PC-3 (cell line): Measurements from ENCODE around the gene ZFPM1. TPM values are rescaled to one million over a fixed set of nuclear protein-coding genes. Genes with fewer than 3 reads are reported as not detected.

Experiments used
- ATAC-seq: fragments of 200-7000 bp; cut with Tn5 transposase; 2 replicates; pipeline ENCODE4 v1.9.1; 2020; ENCODE audit warnings: mild to moderate bottlenecking, moderate library complexity
- BruUV-seq: library from RNA; stranded (reverse); fragments of 400-500 nt; replicated peaks from 2 replicates; lab custom pipeline; 2021; lab: Mats Ljungman, UMichigan
- CTCF ChIA-PET: fragments of 300-600 bp; sonication (Branson Sonifier 250); formaldehyde crosslinking; loops from one replicate; lab custom pipeline; 2022; ENCODE audit warnings: antibody characterized with exemption; lab: Charles Lee
- POLR2A ChIA-PET: fragments of 300-600 bp; sonication (Branson Sonifier 250); formaldehyde crosslinking; loops from one replicate; lab custom pipeline; 2022; ENCODE audit warnings: antibody characterized with exemption; ENCODE audit not compliant: unreplicated experiment; lab: Charles Lee
- DNase-seq: peaks from one replicate; pipeline ENCODE4 v3.0.0-alpha.2; 2015
- H2AFZ ChIP-seq: fragments of 300-600 bp; sonication (generic); 2 replicates; pipeline ENCODE4 v1.6.0; 2016; ENCODE audit warnings: antibody characterized with exemption, low read length
- H3F3A ChIP-seq: fragments of 300-600 bp; sonication (generic); one replicate; pipeline ENCODE4 v1.6.0; 2017; ENCODE audit warnings: antibody characterized with exemption, low read length, control low read depth, mild to moderate bottlenecking; ENCODE audit not compliant: unreplicated experiment
- H3K27ac ChIP-seq: fragments of 300-600 bp; sonication (generic); 2 replicates; pipeline ENCODE4 v1.5.1; 2016; ENCODE audit warnings: mild to moderate bottlenecking, low read length
- H3K27me3 ChIP-seq: fragments of 300-600 bp; sonication (generic); 2 replicates; pipeline ENCODE4 v1.6.1; 2016; ENCODE audit warnings: low read length, mixed read lengths
- H3K36me3 ChIP-seq: fragments of 300-600 bp; sonication (generic); 2 replicates; pipeline ENCODE4 v1.6.1; 2016; ENCODE audit warnings: low read depth, mixed run types, low read length, mixed read lengths
- H3K4me1 ChIP-seq: fragments of 300-600 bp; sonication (generic); 2 replicates; pipeline ENCODE4 v1.5.1; 2016; ENCODE audit warnings: low read length; ENCODE audit not compliant: insufficient read depth
- H3K4me2 ChIP-seq: fragments of 300-600 bp; sonication (generic); 2 replicates; pipeline ENCODE4 v1.6.0; 2016; ENCODE audit warnings: low read length
- H3K4me3 ChIP-seq: fragments of 300-600 bp; sonication (generic); 2 replicates; pipeline ENCODE4 v1.5.1; 2016; ENCODE audit warnings: mild to moderate bottlenecking, low read length, mixed read lengths
- H3K79me2 ChIP-seq: fragments of 300-600 bp; sonication (generic); 2 replicates; pipeline ENCODE4 v1.6.1; 2017; ENCODE audit warnings: low read length, mixed read lengths
- H3K9ac ChIP-seq: fragments of 300-600 bp; sonication (generic); 2 replicates; pipeline ENCODE4 v1.6.0; 2016; ENCODE audit warnings: mild to moderate bottlenecking, low read length
- H3K9me2 ChIP-seq: fragments of 300-600 bp; sonication (generic); replicated peaks from 2 replicates; pipeline ENCODE4 v1.6.1; 2016; ENCODE audit warnings: mixed run types, low read length, mixed read lengths
- H3K9me3 ChIP-seq: fragments of 300-600 bp; sonication (generic); 2 replicates; pipeline ENCODE4 v1.6.1; 2016; ENCODE audit warnings: low read length, mixed read lengths
- H4K20me1 ChIP-seq: fragments of 300-600 bp; sonication (generic); 2 replicates; pipeline ENCODE4 v1.6.1; 2016; ENCODE audit warnings: low read length, mixed read lengths
- CTCF ChIP-seq: fragments of 300-600 bp; sonication (generic); conservative IDR thresholded peaks from 2 replicates; pipeline ENCODE4 v1.5.1; 2017; ENCODE audit warnings: antibody characterized with exemption, low read depth, mild to moderate bottlenecking, low read length
- EZH2 ChIP-seq: fragments of 300-600 bp; sonication (generic); IDR thresholded peaks from one replicate; pipeline ENCODE4 v1.6.1; 2017; ENCODE audit warnings: antibody characterized with exemption, mild to moderate bottlenecking, low read length; ENCODE audit not compliant: unreplicated experiment
- intact Hi-C: fragments of 100-400 bp; cut with micrococcal nuclease; formaldehyde crosslinking; loops from 2 replicates; pipeline ENCODE4 v1.9.0; 2023
- total RNA-seq: library from RNA; depleted of rRNA; stranded (reverse); fragments of >200 nt; gene quantifications from 2 replicates; pipeline ENCODE4 v1.2.3, GENCODE V29; 2014

Gene ZFPM1
- total RNA-seq, 1 experiment from 2014 or later: 4.6 TPM

- no peaks in the 10 kb centered on the region for H3F3A ChIP-seq
- intact Hi-C loops: no loop called here
- no peaks in the 10 kb centered on the region for H3K27me3 ChIP-seq
- no peak for DNase-seq
- ATAC-seq: no peak
- no peak overlapping the region for H3K27ac ChIP-seq
- H3K9me2 ChIP-seq: no peaks in the 10 kb centered on the region
- H3K9me3 ChIP-seq: no peaks in the 10 kb centered on the region
- no peaks in the 10 kb centered on the region for H4K20me1 ChIP-seq
- H3K4me1 ChIP-seq: no peaks in the 10 kb centered on the region
- CTCF ChIA-PET: no interaction called here
- no peak for TF ChIP-seq CTCF
- no TSS peak for BruUV-seq
- H3K4me2 ChIP-seq: no peak overlapping the region
- H3K36me3 ChIP-seq: no peaks in the 10 kb centered on the region
- H2AFZ ChIP-seq: no peak overlapping the region
- POLR2A ChIA-PET: no interaction called here
- H3K4me3 ChIP-seq: no peak overlapping the region
- H3K79me2 ChIP-seq: no peaks in the 10 kb centered on the region
- no peak overlapping the region for H3K9ac ChIP-seq
Observed at GRCh38 chr16:88427376-88427775, 25.7 kb upstream of the ZFPM1 start.

GRCh38 chr16:88428156-88428555, 24.9 kb upstream of the ZFPM1 start:
- intact Hi-C loops: no loop called here
- Histone ChIP-seq H3K4me2 (no peak overlapping the region), H3K27ac (no peak overlapping the region), H3K9me2 (no peaks in the 10 kb centered on the region), H3K4me3 (no peak overlapping the region), H3K27me3 (no peaks in the 10 kb centered on the region), H2AFZ (no peak overlapping the region), H3K79me2 (no peaks in the 10 kb centered on the region), H3K9me3 (no peaks in the 10 kb centered on the region), H4K20me1 (no peaks in the 10 kb centered on the region), H3K36me3 (no peaks in the 10 kb centered on the region), H3F3A (no peaks in the 10 kb centered on the region), H3K4me1 (no peaks in the 10 kb centered on the region), H3K9ac (no peak overlapping the region)
- no TSS peak for BruUV-seq
- ChIA-PET POLR2A (no interaction called here), CTCF (no interaction called here)
- TF ChIP-seq EZH2 (no peak), CTCF (no peak)
- DNase-seq (no peak), ATAC-seq (no peak)

GRCh38 chr16:88428616-88429386, 24.3 kb upstream of the ZFPM1 start:
- no TSS peak for BruUV-seq
- no peak overlapping the region for H3K4me3 ChIP-seq
- no peaks in the 10 kb centered on the region for H3K79me2 ChIP-seq
- ATAC-seq: no peak
- no peak for DNase-seq
- H3K27ac ChIP-seq: no peak overlapping the region
- no peaks in the 10 kb centered on the region for H3K27me3 ChIP-seq
- no peaks in the 10 kb centered on the region for H3K9me3 ChIP-seq
- no peak for TF ChIP-seq EZH2
- 0 out of 2 replicates have a peak, but pooled peaks have one; percentile 15 for TF ChIP-seq CTCF
- no peaks in the 10 kb centered on the region for H3K36me3 ChIP-seq
- H4K20me1 ChIP-seq: no peaks in the 10 kb centered on the region
- no peaks in the 10 kb centered on the region for H3K4me1 ChIP-seq
- no peaks in the 10 kb centered on the region for H3F3A ChIP-seq
- H2AFZ ChIP-seq: no peak overlapping the region
- no peak overlapping the region for H3K4me2 ChIP-seq
- no peaks in the 10 kb centered on the region for H3K9me2 ChIP-seq
- CTCF ChIA-PET: no interaction called here
- no peak overlapping the region for H3K9ac ChIP-seq
- intact Hi-C loops: no loop called here
- POLR2A ChIA-PET: no interaction called here
